ENCODE results near the gene MTIF2.
"Not testable (repeated sequence)": the region's sequence is repeated elsewhere in the genome, so short reads cannot be mapped to it uniquely, and the experiment has no call there.

GRCh38 chr2:55186837-55187236, 82.2 kb downstream of the MTIF2 start:
- not testable (repeated sequence) for TF ChIP-seq IRF2 (CRISPR knock-in tag; IDR thresholded peaks at IDR 0.05); EP300 (IDR thresholded peaks at IDR 0.05; ENCODE audit: low read length); USF1 (CRISPR knock-in tag; IDR thresholded peaks at IDR 0.05); CTCF (IDR thresholded peaks at IDR 0.05 in 2 of 3, conservative IDR thresholded peaks at IDR 0.05 in 1 of 3; ENCODE audit: insufficient read depth in 2 of 3, low read depth in 1 of 3, low read length in 3 of 3); PTBP1 (IDR thresholded peaks at IDR 0.05; ENCODE audit: low read depth, low read length); JUND (IDR thresholded peaks at IDR 0.05; ENCODE audit: borderline replicate concordance, low read depth, low read length); JUND (tag; IDR thresholded peaks at IDR 0.05; ENCODE audit: borderline replicate concordance, low read depth, low read length); SAFB (IDR thresholded peaks at IDR 0.05; ENCODE audit: borderline replicate concordance, low read depth, low read length)
